ENCODE results near the gene HSP90AB1. TPM values are rescaled to one million over a fixed set of nuclear protein-coding genes. Genes with fewer than 3 reads are reported as not detected.

HSP90AB1 gene
- polyA plus RNA-seq, 3 donors: 119 to 242 (median 145) TPM

GRCh38 chr6:44227148-44227793 is 19.6 kb upstream of the HSP90AB1 start:
- Mint-ChIP-seq H3K4me1 (peaks cover 55% of the 10 kb centered on the region), H3K4me3 (no peak overlapping the region), H3K9me3 (peaks cover 0 to 2% (median 0%) of the 10 kb centered on the region in 7 donors), H3K27me3 (ENCODE audit: low read depth in 3 of 3) (peaks cover 3 to 17% (median 7%) of the 10 kb centered on the region in 3 donors), H3K36me3 (peaks cover 13 to 28% of the 10 kb centered on the region in 2 donors), H3K27ac (peak overlapping the region in 1 of 7 donors; percentile 33)
- intact Hi-C loops (cut with micrococcal nuclease): no loop called here
- Histone ChIP-seq H3K27ac (ENCODE audit: low read depth in 1 of 2, low read length in 2 of 2) (no peak overlapping the region), H3K79me2 (ENCODE audit: insufficient read depth, low read length) (peaks cover 21% of the 10 kb centered on the region), H3K4me1 (ENCODE audit: control insufficient read depth in 1 of 2, insufficient read depth in 2 of 2, low read length in 2 of 2) (peaks cover 37 to 41% of the 10 kb centered on the region in 2 donors), H2AFZ (ENCODE audit: insufficient read depth, low read depth, low read length, poor library complexity, severe bottlenecking) (no peak overlapping the region), H3K4me2 (replicated peaks; ENCODE audit: extremely low read depth, low read length, poor library complexity, severe bottlenecking) (no peak overlapping the region), H3K27me3 (ENCODE audit: control insufficient read depth in 2 of 2, insufficient read depth in 2 of 2, low read length in 2 of 2) (peaks cover 0 to 7% of the 10 kb centered on the region in 2 donors), H3K9me3 (replicated peaks in 1 of 2; ENCODE audit: control insufficient read depth in 1 of 2, insufficient read depth in 1 of 2, low read length in 2 of 2) (no peaks in the 10 kb centered on the region), H3K36me3 (replicated peaks in 1 of 2; ENCODE audit: control insufficient read depth in 1 of 2, insufficient read depth in 2 of 2, low read length in 2 of 2) (peaks cover 0 to 14% of the 10 kb centered on the region in 2 donors), H3K9ac (ENCODE audit: insufficient read depth, low read length, poor library complexity, severe bottlenecking) (no peak overlapping the region), H3K4me3 (replicated peaks in 1 of 3; ENCODE audit: low read depth in 2 of 3, low read length in 3 of 3) (no peak overlapping the region), H4K20me1 (ENCODE audit: insufficient read depth, low read length) (peaks cover 11% of the 10 kb centered on the region)
- no peak for TF ChIP-seq CTCF (IDR thresholded peaks at IDR 0.05)
- WGBS (ENCODE audit: insufficient coverage): 100% methylated on average over 2 of the region's 7 CpGs
- DNase-seq: no peak

GRCh38 chr6:44228031-44228430 is 18.9 kb upstream of the HSP90AB1 start:
- H3K27ac Mint-ChIP-seq: no peak overlapping the region
- intact Hi-C loops (cut with micrococcal nuclease): no loop called here
- WGBS (ENCODE audit: insufficient coverage): no CpG with 5 or more reads among the region's 6 CpGs

More at GRCh38 chr6:44228031-44228430, 18.9 kb upstream of the HSP90AB1 start:
- H3K9ac ChIP-seq (ENCODE audit: insufficient read depth, low read length, poor library complexity, severe bottlenecking): no peak overlapping the region
- Mint-ChIP-seq H3K27me3 (ENCODE audit: low read depth in 3 of 3) (peaks cover 3 to 10% (median 5%) of the 10 kb centered on the region in 3 donors), H3K36me3 (peaks cover 15 to 32% of the 10 kb centered on the region in 2 donors), H3K4me3 (no peak overlapping the region), H3K4me1 (peaks cover 51% of the 10 kb centered on the region), H3K9me3 (peaks cover 0 to 2% (median 0%) of the 10 kb centered on the region in 7 donors)
- no peak overlapping the region for H3K4me3 ChIP-seq (replicated peaks in 1 of 3; ENCODE audit: low read depth in 2 of 3, low read length in 3 of 3)
- no peak overlapping the region for H3K27ac ChIP-seq (ENCODE audit: low read depth in 1 of 2, low read length in 2 of 2)
- peaks cover 0 to 2% of the 10 kb centered on the region in 2 donors for H3K27me3 ChIP-seq (ENCODE audit: control insufficient read depth in 2 of 2, insufficient read depth in 2 of 2, low read length in 2 of 2)
- H3K36me3 ChIP-seq (replicated peaks in 1 of 2; ENCODE audit: control insufficient read depth in 1 of 2, insufficient read depth in 2 of 2, low read length in 2 of 2): peaks cover 5 to 14% of the 10 kb centered on the region in 2 donors
- no peaks in the 10 kb centered on the region for H3K9me3 ChIP-seq (replicated peaks in 1 of 2; ENCODE audit: control insufficient read depth in 1 of 2, insufficient read depth in 1 of 2, low read length in 2 of 2)
- peaks cover 11% of the 10 kb centered on the region for H4K20me1 ChIP-seq (ENCODE audit: insufficient read depth, low read length)
- H3K4me1 ChIP-seq (ENCODE audit: control insufficient read depth in 1 of 2, insufficient read depth in 2 of 2, low read length in 2 of 2): peaks cover 34 to 38% of the 10 kb centered on the region in 2 donors
- TF ChIP-seq CTCF (IDR thresholded peaks at IDR 0.05): no peak
- H3K4me2 ChIP-seq (replicated peaks; ENCODE audit: extremely low read depth, low read length, poor library complexity, severe bottlenecking): no peak overlapping the region
- H3K79me2 ChIP-seq (ENCODE audit: insufficient read depth, low read length): peaks cover 21% of the 10 kb centered on the region
- DNase-seq: no peak
- no peak overlapping the region for H2AFZ ChIP-seq (ENCODE audit: insufficient read depth, low read depth, low read length, poor library complexity, severe bottlenecking)

Data from CD14-positive monocyte (primary cell).